Activated B cell treated with CpG ODN at 0.5 μM for 24 hours (primary cell): ENCODE measurements around the gene TIMP3. TPM values are rescaled to one million over a fixed set of nuclear protein-coding genes. Genes with fewer than 3 reads are reported as not detected.

Experiments
- ATAC-seq: fragments of 200-7000 bp; cut with Tn5 transposase; one replicate; pipeline ENCODE4 v1.10.0; 2021; ENCODE audit warnings: low read depth, mild to moderate bottlenecking, moderate library complexity
- CTCF ChIA-PET: fragments of 350-600 bp; sonication (Branson Sonifier 250); formaldehyde crosslinking; loops from one replicate; lab custom pipeline; 2021; ENCODE audit warnings: antibody characterized with exemption; lab: Charles Lee
- POLR2A ChIA-PET: fragments of 350-600 bp; sonication (Branson Sonifier 250); formaldehyde crosslinking; loops from one replicate; lab custom pipeline; 2021; ENCODE audit warnings: antibody characterized with exemption; lab: Charles Lee
- DNase-seq: peaks from one replicate; pipeline ENCODE4 v3.0.0; 2022
- H3K27ac Mint-ChIP-seq: one replicate; pipeline ENCODE4 v1.8.0; 2020; ENCODE audit warnings: mixed read lengths
- H3K27me3 Mint-ChIP-seq: one replicate; pipeline ENCODE4 v1.8.0; 2021; ENCODE audit warnings: mixed read lengths
- H3K36me3 Mint-ChIP-seq: one replicate; pipeline ENCODE4 v1.8.0; 2021; ENCODE audit warnings: low read depth, mixed read lengths
- H3K4me1 Mint-ChIP-seq: one replicate; pipeline ENCODE4 v1.8.0; 2021; ENCODE audit warnings: mixed read lengths
- H3K4me3 Mint-ChIP-seq: one replicate; pipeline ENCODE4 v1.8.0; 2020; ENCODE audit warnings: mild to moderate bottlenecking, mixed read lengths
- H3K9me3 Mint-ChIP-seq: one replicate; pipeline ENCODE4 v1.8.0; 2020; ENCODE audit warnings: mixed read lengths
- CTCF ChIP-seq: fragments of 200-600 bp; IDR thresholded peaks from one replicate; pipeline ENCODE4 v1.8.0; 2022; ENCODE audit warnings: antibody characterized with exemption, mild to moderate bottlenecking
- intact Hi-C: fragments of 100-400 bp; cut with micrococcal nuclease; formaldehyde crosslinking; loops from one replicate; pipeline ENCODE4 v1.15.1; 2024
- total RNA-seq: library from RNA; stranded (reverse); gene quantifications from 2 replicates; pipeline ENCODE4 v1.2.3, GENCODE V29; 2022

Gene TIMP3
- total RNA-seq, 1 donor from 2014 or later, result not detected

- ChIA-PET CTCF (no interaction called here), POLR2A (no interaction called here)
- Mint-ChIP-seq H3K9me3 (no peaks in the 10 kb centered on the region), H3K4me3 (no peak overlapping the region), H3K27me3 (peaks cover 50% of the 10 kb centered on the region), H3K36me3 (no peaks in the 10 kb centered on the region), H3K27ac (no peak overlapping the region), H3K4me1 (peaks cover 8% of the 10 kb centered on the region)
- TF ChIP-seq CTCF, result no peak
- no peak for ATAC-seq
- intact Hi-C loops, result no loop called here
- no peak for DNase-seq
These were observed 2.4 kb downstream of the TIMP3 start for GRCh38 chr22:32803738-32804435.

- no peak overlapping the region for H3K27ac Mint-ChIP-seq
- no peak for TF ChIP-seq CTCF
- H3K36me3 Mint-ChIP-seq, result no peaks in the 10 kb centered on the region
- ATAC-seq (no peak), DNase-seq (no peak)
- no peaks in the 10 kb centered on the region for H3K9me3 Mint-ChIP-seq
- POLR2A ChIA-PET, result no interaction called here
- no peak overlapping the region for H3K4me3 Mint-ChIP-seq
- peaks cover 8% of the 10 kb centered on the region for H3K4me1 Mint-ChIP-seq
- H3K27me3 Mint-ChIP-seq, result peaks cover 45% of the 10 kb centered on the region
- CTCF ChIA-PET, result no interaction called here
- intact Hi-C loops, result no loop called here
These were observed 3.2 kb downstream of the TIMP3 start for GRCh38 chr22:32804531-32805360.

- Mint-ChIP-seq H3K27me3 (peaks cover 42% of the 10 kb centered on the region), H3K9me3 (no peaks in the 10 kb centered on the region), H3K27ac (no peak overlapping the region), H3K4me1 (peaks cover 8% of the 10 kb centered on the region), H3K36me3 (no peaks in the 10 kb centered on the region), H3K4me3 (no peak overlapping the region)
- POLR2A ChIA-PET, result no interaction called here
- no peak for TF ChIP-seq CTCF
- DNase-seq, result no peak
- CTCF ChIA-PET, result no interaction called here
- no peak for ATAC-seq
- intact Hi-C loops, result no loop called here
These were observed 3.9 kb downstream of the TIMP3 start for GRCh38 chr22:32805361-32805881.

- DNase-seq (no peak), ATAC-seq (no peak)
- H3K27ac Mint-ChIP-seq, result no peak overlapping the region
- TF ChIP-seq CTCF, result no peak
- peaks cover 40% of the 10 kb centered on the region for H3K27me3 Mint-ChIP-seq
- no peaks in the 10 kb centered on the region for H3K36me3 Mint-ChIP-seq
- intact Hi-C loops, result no loop called here
- ChIA-PET POLR2A (no interaction called here), CTCF (no interaction called here)
- H3K9me3 Mint-ChIP-seq, result no peaks in the 10 kb centered on the region
- no peak overlapping the region for H3K4me3 Mint-ChIP-seq
- peaks cover 5% of the 10 kb centered on the region for H3K4me1 Mint-ChIP-seq
These were observed 4.8 kb downstream of the TIMP3 start for GRCh38 chr22:32806296-32806695.

- Mint-ChIP-seq H3K36me3 (no peaks in the 10 kb centered on the region), H3K4me1 (no peaks in the 10 kb centered on the region), H3K27ac (no peak overlapping the region), H3K4me3 (no peak overlapping the region), H3K9me3 (no peaks in the 10 kb centered on the region), H3K27me3 (peaks cover 35% of the 10 kb centered on the region)
- no peak for TF ChIP-seq CTCF
- ChIA-PET POLR2A (no interaction called here), CTCF (no interaction called here)
- DNase-seq (no peak), ATAC-seq (no peak)
- intact Hi-C loops, result no loop called here
These were observed 6.5 kb downstream of the TIMP3 start for GRCh38 chr22:32808038-32808445.
